ENCODE measurements around the gene XIAP.

- TF ChIP-seq, protein P1, sequence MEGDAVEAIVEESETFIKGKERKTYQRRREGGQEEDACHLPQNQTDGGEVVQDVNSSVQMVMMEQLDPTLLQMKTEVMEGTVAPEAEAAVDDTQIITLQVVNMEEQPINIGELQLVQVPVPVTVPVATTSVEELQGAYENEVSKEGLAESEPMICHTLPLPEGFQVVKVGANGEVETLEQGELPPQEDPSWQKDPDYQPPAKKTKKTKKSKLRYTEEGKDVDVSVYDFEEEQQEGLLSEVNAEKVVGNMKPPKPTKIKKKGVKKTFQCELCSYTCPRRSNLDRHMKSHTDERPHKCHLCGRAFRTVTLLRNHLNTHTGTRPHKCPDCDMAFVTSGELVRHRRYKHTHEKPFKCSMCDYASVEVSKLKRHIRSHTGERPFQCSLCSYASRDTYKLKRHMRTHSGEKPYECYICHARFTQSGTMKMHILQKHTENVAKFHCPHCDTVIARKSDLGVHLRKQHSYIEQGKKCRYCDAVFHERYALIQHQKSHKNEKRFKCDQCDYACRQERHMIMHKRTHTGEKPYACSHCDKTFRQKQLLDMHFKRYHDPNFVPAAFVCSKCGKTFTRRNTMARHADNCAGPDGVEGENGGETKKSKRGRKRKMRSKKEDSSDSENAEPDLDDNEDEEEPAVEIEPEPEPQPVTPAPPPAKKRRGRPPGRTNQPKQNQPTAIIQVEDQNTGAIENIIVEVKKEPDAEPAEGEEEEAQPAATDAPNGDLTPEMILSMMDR (IDR thresholded peaks at IDR 0.05) = no peak
- TF ChIP-seq POLR2A (IDR thresholded peaks at IDR 0.05) = no peak
Measured at GRCh38 chrX:123959281-123960063, 99.6 kb downstream of the XIAP start.

Measured in breast epithelium (tissue), 3 donors.